ENCODE results near the gene HTRA1.

HTRA1 gene

GRCh38 chr10:122463466-122464249 is 2.3 kb downstream of the HTRA1 start:
- no peaks in the 10 kb centered on the region for H4K20me1 ChIP-seq
- no peak overlapping the region for H3K27ac ChIP-seq
- no peak overlapping the region for H3K9ac ChIP-seq
- H3K27me3 ChIP-seq: no peaks in the 10 kb centered on the region
- TF ChIP-seq Cebpa-rat (IDR thresholded peaks at IDR 0.05): no peak
- peaks cover 18% of the 10 kb centered on the region for H3K9me3 ChIP-seq
- no peaks in the 10 kb centered on the region for H3K4me1 ChIP-seq
- no peak overlapping the region for H3K4me3 ChIP-seq
- no peak overlapping the region for H3K4me2 ChIP-seq
- no peaks in the 10 kb centered on the region for H3K36me3 ChIP-seq

GRCh38 chr10:122464250-122464510 is 2.8 kb downstream of the HTRA1 start:
- Histone ChIP-seq H3K27ac (no peak overlapping the region), H3K36me3 (no peaks in the 10 kb centered on the region), H3K27me3 (no peaks in the 10 kb centered on the region), H3K9ac (no peak overlapping the region), H3K4me1 (no peaks in the 10 kb centered on the region), H3K4me2 (no peak overlapping the region), H4K20me1 (no peaks in the 10 kb centered on the region), H3K9me3 (peaks cover 18% of the 10 kb centered on the region), H3K4me3 (no peak overlapping the region)
- no peak for TF ChIP-seq Cebpa-rat (IDR thresholded peaks at IDR 0.05)

DNA sequence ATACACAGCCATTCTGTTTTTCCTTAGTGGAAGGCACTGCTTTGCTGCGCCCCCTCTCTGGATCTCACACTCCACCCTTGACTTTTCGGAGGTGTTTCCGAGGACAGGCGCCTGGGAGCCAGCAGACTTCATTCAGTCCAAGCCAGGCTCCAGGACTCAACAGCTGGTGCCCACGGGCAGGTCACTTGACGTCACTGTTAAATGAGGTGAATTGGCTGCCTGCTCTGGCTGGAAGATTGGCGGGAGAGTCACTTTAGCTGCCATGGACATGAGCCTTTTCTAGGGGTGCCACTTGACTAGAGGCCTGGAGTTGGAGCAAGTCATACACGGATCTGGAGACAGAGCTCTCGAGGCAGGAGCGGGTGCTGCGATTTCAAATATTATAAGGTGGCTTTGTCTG is 3.2 kb downstream of the HTRA1 start:
- no peak overlapping the region for H3K27ac ChIP-seq
- H3K9me3 ChIP-seq: peaks cover 18% of the 10 kb centered on the region
- no peaks in the 10 kb centered on the region for H3K36me3 ChIP-seq
- H3K4me2 ChIP-seq: no peak overlapping the region
- H3K4me1 ChIP-seq: no peaks in the 10 kb centered on the region
- no peak overlapping the region for H3K4me3 ChIP-seq
- H3K9ac ChIP-seq: no peak overlapping the region
- no peaks in the 10 kb centered on the region for H3K27me3 ChIP-seq
- no peaks in the 10 kb centered on the region for H4K20me1 ChIP-seq
- TF ChIP-seq Cebpa-rat (IDR thresholded peaks at IDR 0.05): no peak

DNA sequence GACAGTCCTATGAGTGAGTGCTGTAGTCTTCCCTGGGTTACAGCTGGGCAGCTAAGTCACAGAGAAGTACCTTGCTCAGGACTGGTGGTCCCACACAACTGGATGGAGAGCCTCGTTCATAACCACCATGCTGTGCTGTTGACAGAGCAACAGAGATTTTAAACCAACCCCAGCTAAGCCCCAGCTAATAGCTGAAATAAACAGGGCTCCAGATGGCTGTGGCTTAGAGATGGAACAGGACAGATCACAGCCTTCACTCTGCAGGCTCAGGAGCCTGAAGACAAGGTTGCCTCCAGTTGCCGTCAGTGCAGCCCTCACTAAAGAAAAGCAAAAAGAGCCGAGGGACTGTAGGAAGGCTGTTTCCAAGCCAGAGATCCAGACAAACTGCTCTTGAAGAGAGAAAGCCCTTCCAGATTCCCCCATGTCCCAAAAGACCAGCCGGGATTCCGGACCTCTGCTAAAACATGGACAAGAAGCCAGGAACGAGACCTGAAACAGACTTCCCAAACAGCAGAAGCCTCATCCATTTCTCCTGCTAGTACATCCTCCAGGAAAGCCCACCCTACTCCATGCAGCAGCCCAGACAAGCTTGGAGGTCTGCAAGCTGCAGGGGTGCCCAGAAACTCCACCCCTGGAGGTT is 4.2 kb downstream of the HTRA1 start:
- Histone ChIP-seq H3K27me3 (no peaks in the 10 kb centered on the region), H3K36me3 (no peaks in the 10 kb centered on the region), H3K4me2 (no peak overlapping the region), H4K20me1 (no peaks in the 10 kb centered on the region), H3K4me3 (no peak overlapping the region), H3K9me3 (peaks cover 15% of the 10 kb centered on the region), H3K9ac (no peak overlapping the region), H3K4me1 (no peaks in the 10 kb centered on the region), H3K27ac (no peak overlapping the region)
- no peak for TF ChIP-seq Cebpa-rat (IDR thresholded peaks at IDR 0.05)

DNA sequence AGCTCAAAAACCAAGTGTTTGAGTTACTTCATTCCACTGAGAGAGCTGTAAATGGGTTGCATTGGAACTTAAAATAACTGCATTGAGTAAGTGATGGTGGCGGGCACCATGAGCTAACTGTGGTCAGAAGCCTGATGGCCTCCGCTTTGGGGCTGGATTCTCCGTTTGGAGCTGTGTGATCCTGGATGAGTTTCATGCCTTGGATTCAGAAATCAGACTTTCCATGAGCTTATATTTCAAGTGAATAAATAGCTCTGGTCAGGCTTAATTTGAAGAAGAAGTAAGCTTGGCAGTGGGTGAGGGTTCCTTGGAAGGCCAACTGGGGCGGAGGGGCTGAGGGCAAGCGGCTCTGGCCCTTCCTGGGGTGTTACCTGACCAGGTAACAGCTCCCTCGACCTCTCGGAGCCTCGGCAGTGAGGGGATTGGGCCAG is 5.6 kb downstream of the HTRA1 start:
- no peak overlapping the region for H3K4me3 ChIP-seq
- no peak overlapping the region for H3K9ac ChIP-seq
- no peaks in the 10 kb centered on the region for H3K4me1 ChIP-seq
- TF ChIP-seq Cebpa-rat (IDR thresholded peaks at IDR 0.05): no peak
- no peaks in the 10 kb centered on the region for H4K20me1 ChIP-seq
- no peaks in the 10 kb centered on the region for H3K36me3 ChIP-seq
- peaks cover 5% of the 10 kb centered on the region for H3K9me3 ChIP-seq
- no peaks in the 10 kb centered on the region for H3K27me3 ChIP-seq
- no peak overlapping the region for H3K4me2 ChIP-seq
- no peak overlapping the region for H3K27ac ChIP-seq

- H3K36me3 ChIP-seq: no peaks in the 10 kb centered on the region
- no peaks in the 10 kb centered on the region for H3K9me3 ChIP-seq
- H3K4me1 ChIP-seq: no peaks in the 10 kb centered on the region
- no peak overlapping the region for H3K9ac ChIP-seq
- H3K27me3 ChIP-seq: no peaks in the 10 kb centered on the region
- H3K4me3 ChIP-seq: no peak overlapping the region
- no peak overlapping the region for H3K4me2 ChIP-seq
- no peaks in the 10 kb centered on the region for H4K20me1 ChIP-seq
- H3K27ac ChIP-seq: no peak overlapping the region
- no peak for TF ChIP-seq Cebpa-rat (IDR thresholded peaks at IDR 0.05)
These were observed 6.3 kb downstream of the HTRA1 start for GRCh38 chr10:122467701-122468100.

GRCh38 chr10:122468307-122468925 is 7.1 kb downstream of the HTRA1 start:
- no peak for TF ChIP-seq Cebpa-rat (IDR thresholded peaks at IDR 0.05)
- no peak overlapping the region for H3K4me2 ChIP-seq
- no peak overlapping the region for H3K27ac ChIP-seq

GRCh38 chr10:122468926-122469781 is 7.8 kb downstream of the HTRA1 start:
- Histone ChIP-seq H3K4me3 (no peak overlapping the region), H4K20me1 (no peaks in the 10 kb centered on the region), H3K9me3 (no peaks in the 10 kb centered on the region), H3K27ac (no peak overlapping the region), H3K4me1 (peaks cover 6% of the 10 kb centered on the region), H3K4me2 (no peak overlapping the region), H3K27me3 (no peaks in the 10 kb centered on the region), H3K36me3 (no peaks in the 10 kb centered on the region), H3K9ac (no peak overlapping the region)
- no peak for TF ChIP-seq Cebpa-rat (IDR thresholded peaks at IDR 0.05)

More at GRCh38 chr10:122468307-122468925, 7.1 kb downstream of the HTRA1 start:
- Histone ChIP-seq H3K4me1 (no peaks in the 10 kb centered on the region), H3K9me3 (no peaks in the 10 kb centered on the region), H3K27me3 (no peaks in the 10 kb centered on the region), H3K4me3 (no peak overlapping the region), H3K36me3 (no peaks in the 10 kb centered on the region), H3K9ac (no peak overlapping the region), H4K20me1 (no peaks in the 10 kb centered on the region)

GRCh38 chr10:122469848-122470247 is 8.5 kb downstream of the HTRA1 start:
- H3K27ac ChIP-seq: no peak overlapping the region
- H3K36me3 ChIP-seq: no peaks in the 10 kb centered on the region
- TF ChIP-seq Cebpa-rat (IDR thresholded peaks at IDR 0.05): no peak
- no peak overlapping the region for H3K4me3 ChIP-seq
- no peak overlapping the region for H3K4me2 ChIP-seq
- no peaks in the 10 kb centered on the region for H3K27me3 ChIP-seq
- no peak overlapping the region for H3K9ac ChIP-seq
- H4K20me1 ChIP-seq: no peaks in the 10 kb centered on the region
- no peaks in the 10 kb centered on the region for H3K9me3 ChIP-seq
- H3K4me1 ChIP-seq: peaks cover 13% of the 10 kb centered on the region
